ENCODE measurements around the gene PTPRK.

DNA sequence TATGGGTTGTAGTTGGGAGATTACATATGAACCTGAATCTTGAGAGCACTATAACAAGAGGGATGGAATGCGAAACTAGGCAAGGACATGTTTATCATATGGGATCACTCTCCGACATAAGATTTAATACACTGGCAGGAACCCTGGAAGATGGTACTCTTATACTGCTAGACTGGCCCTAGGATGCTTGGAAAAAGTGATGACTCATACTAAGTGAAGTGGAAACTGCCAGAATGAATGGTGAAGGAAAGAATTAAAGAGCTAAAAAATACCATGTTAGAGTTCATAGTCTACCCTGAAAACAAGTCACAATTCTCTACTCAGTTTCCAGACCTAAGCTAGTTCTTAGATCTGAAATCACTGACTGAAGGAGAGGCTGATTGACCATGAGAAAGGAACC is 574.0 kb downstream of the PTPRK start:
- TF ChIP-seq, protein P1, sequence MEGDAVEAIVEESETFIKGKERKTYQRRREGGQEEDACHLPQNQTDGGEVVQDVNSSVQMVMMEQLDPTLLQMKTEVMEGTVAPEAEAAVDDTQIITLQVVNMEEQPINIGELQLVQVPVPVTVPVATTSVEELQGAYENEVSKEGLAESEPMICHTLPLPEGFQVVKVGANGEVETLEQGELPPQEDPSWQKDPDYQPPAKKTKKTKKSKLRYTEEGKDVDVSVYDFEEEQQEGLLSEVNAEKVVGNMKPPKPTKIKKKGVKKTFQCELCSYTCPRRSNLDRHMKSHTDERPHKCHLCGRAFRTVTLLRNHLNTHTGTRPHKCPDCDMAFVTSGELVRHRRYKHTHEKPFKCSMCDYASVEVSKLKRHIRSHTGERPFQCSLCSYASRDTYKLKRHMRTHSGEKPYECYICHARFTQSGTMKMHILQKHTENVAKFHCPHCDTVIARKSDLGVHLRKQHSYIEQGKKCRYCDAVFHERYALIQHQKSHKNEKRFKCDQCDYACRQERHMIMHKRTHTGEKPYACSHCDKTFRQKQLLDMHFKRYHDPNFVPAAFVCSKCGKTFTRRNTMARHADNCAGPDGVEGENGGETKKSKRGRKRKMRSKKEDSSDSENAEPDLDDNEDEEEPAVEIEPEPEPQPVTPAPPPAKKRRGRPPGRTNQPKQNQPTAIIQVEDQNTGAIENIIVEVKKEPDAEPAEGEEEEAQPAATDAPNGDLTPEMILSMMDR (IDR thresholded peaks at IDR 0.05) = no peak
- TF ChIP-seq POLR2A (IDR thresholded peaks at IDR 0.05) = no peak

Measured in sigmoid colon (tissue), 3 donors.